Transverse colon (tissue), 4 donors: Measurements from ENCODE around the gene D2HGDH.

ENCODE experiments used
- EP300 ChIP-seq: sonication (generic); formaldehyde crosslinking; IDR thresholded peaks from one replicate; pipeline ENCODE4 v1.6.1; 2017; ENCODE audit warnings: antibody characterized with exemption, low read depth
- POLR2A ChIP-seq: fragments of 450-650 bp; IDR thresholded peaks from one replicate; pipeline ENCODE4 v1.6.1; 2016; ENCODE audit warnings: antibody characterized with exemption, mild to moderate bottlenecking, moderate library complexity
- POLR2AphosphoS5 ChIP-seq, 3 donors: sonication (generic); formaldehyde crosslinking; IDR thresholded peaks; one replicate each; pipeline ENCODE4 v1.6.1; 2016; ENCODE audit warnings: antibody characterized with exemption in 3 of 3
- TF ChIP-seq, protein P1 (sequence below), 5 experiments: fragments of 200-600 bp in 3 of 5; fragments of 450-650 bp in 2 of 5; sonication (generic) in 3 of 5; IDR thresholded peaks; 1 replicate in 2 of 5; 2 replicates in 3 of 5; pipeline ENCODE4 v1.5.1; 2016 to 2017; ENCODE audit warnings: antibody characterized with exemption in 5 of 5, inconsistent platforms in 3 of 5, mild to moderate bottlenecking in 2 of 5, moderate library complexity in 1 of 5

DNA sequence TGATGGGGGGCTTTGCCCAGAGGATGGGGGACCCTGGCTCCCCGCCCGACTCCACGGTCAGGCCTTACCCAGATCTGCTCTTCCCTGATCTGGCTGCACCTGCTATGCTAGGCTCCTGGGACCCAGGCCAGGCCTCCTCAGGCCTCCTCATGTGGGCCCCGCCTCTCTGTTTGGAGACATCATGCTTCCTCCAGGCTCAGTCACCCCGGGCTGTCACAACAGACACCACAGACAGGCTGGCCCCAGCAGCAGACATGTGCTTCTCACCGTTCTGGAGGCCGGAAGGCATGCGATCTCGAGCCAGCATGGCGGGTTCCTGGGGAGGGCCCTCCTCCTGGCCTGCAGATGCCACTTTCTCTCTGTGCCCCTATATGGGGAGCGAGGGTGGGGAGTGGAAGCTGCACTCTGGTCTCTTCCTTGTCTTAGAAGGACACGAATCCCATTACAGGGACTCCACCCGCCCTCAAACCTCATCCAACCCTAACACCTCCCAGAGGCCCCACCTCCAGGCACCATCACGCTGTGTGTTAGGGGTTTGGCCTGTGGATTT lies 63.7 kb downstream of the D2HGDH start:
- TF ChIP-seq, protein P1, sequence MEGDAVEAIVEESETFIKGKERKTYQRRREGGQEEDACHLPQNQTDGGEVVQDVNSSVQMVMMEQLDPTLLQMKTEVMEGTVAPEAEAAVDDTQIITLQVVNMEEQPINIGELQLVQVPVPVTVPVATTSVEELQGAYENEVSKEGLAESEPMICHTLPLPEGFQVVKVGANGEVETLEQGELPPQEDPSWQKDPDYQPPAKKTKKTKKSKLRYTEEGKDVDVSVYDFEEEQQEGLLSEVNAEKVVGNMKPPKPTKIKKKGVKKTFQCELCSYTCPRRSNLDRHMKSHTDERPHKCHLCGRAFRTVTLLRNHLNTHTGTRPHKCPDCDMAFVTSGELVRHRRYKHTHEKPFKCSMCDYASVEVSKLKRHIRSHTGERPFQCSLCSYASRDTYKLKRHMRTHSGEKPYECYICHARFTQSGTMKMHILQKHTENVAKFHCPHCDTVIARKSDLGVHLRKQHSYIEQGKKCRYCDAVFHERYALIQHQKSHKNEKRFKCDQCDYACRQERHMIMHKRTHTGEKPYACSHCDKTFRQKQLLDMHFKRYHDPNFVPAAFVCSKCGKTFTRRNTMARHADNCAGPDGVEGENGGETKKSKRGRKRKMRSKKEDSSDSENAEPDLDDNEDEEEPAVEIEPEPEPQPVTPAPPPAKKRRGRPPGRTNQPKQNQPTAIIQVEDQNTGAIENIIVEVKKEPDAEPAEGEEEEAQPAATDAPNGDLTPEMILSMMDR (IDR thresholded peaks at IDR 0.05) = no peak
- no peak for TF ChIP-seq EP300
- no peak for TF ChIP-seq POLR2A
- TF ChIP-seq POLR2AphosphoS5 (IDR thresholded peaks at IDR 0.05) = no peak
